Measurements from ENCODE around the gene RAD9A. TPM values are rescaled to one million over a fixed set of nuclear protein-coding genes. Genes with fewer than 3 reads are reported as not detected.

The RAD9A gene
- total and polyA plus RNA-seq, 2 experiments from 2014 or later = 13.9 to 17.0 TPM

DNA sequence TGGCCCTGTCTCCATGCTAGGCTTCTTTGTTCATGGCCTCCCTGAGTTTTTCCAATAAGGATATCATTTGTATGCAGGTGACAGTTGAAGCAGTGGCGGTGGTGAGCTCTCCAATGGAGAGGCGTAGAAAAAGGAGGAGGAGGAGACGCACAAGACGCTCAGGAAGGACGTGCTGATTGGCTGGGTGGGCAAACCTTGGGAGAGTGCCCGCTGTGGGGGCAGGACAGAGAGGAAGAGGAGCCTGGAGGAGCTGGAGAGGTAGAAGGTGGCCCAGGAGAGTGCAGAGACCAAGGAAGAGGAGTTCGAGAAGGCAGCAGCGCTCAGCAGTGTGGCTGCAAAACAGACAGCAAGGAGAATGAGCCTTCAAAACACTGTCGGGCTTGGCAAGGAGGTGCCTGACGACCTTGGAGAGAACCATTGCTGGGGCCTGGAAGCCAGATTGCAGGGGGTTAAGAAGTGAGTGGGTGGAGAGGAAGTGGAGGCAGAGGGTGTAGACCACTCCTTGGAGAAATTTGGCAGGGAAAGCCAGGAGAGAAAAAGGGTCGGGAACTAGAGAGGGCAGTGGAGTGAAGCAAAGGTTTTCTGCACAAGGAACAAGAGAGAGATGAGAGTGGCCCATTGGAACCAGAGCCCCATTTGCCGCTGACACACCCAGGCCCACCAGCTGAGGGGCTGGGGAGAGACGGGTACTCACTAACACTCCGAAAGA is 25.9 kb upstream of the RAD9A start:
- no peak overlapping the region for H3K4me3 ChIP-seq
- no peaks in the 10 kb centered on the region for H3K79me2 ChIP-seq (replicated peaks; ENCODE audit: insufficient read depth)
- no peaks in the 10 kb centered on the region for H4K20me1 ChIP-seq (replicated peaks; ENCODE audit: insufficient read depth)
- H3K4me1 ChIP-seq (ENCODE audit: insufficient read depth) = peaks cover 15% of the 10 kb centered on the region
- H3F3A ChIP-seq (replicated peaks; ENCODE audit: low read depth) = no peaks in the 10 kb centered on the region
- Mint-ChIP-seq H3K4me1 (peaks cover 26% of the 10 kb centered on the region), H3K4me3 (peak overlapping the region; percentile 4; the same call in 1 of the 3 replicates), H3K27ac (no peak overlapping the region), H3K27me3 (ENCODE audit: insufficient read depth, low read depth, poor library complexity) (peaks cover 23% of the 10 kb centered on the region), H3K9me3 (no peaks in the 10 kb centered on the region), H3K36me3 (ENCODE audit: low read depth) (no peaks in the 10 kb centered on the region; the same call in 2 of the 3 replicates)
- H3K27ac ChIP-seq (ENCODE audit: low read depth) = no peak overlapping the region
- no peaks in the 10 kb centered on the region for H3K36me3 ChIP-seq (ENCODE audit: insufficient read depth)
- no peak for TF ChIP-seq JUNB (IDR thresholded peaks at IDR 0.05; ENCODE audit: unreplicated experiment)
- TF ChIP-seq STAT1 (IDR thresholded peaks at IDR 0.05; ENCODE audit: unreplicated experiment) = no peak
- TF ChIP-seq NANOG (IDR thresholded peaks at IDR 0.05; ENCODE audit: borderline replicate concordance) = no peak
- TF ChIP-seq ZNF114 (CRISPR knock-in tag; IDR thresholded peaks at IDR 0.05) = no peak
- TF ChIP-seq POLR2AphosphoS5 (IDR thresholded peaks at IDR 0.05; ENCODE audit: low read depth) = no peak
- TF ChIP-seq, protein P1, sequence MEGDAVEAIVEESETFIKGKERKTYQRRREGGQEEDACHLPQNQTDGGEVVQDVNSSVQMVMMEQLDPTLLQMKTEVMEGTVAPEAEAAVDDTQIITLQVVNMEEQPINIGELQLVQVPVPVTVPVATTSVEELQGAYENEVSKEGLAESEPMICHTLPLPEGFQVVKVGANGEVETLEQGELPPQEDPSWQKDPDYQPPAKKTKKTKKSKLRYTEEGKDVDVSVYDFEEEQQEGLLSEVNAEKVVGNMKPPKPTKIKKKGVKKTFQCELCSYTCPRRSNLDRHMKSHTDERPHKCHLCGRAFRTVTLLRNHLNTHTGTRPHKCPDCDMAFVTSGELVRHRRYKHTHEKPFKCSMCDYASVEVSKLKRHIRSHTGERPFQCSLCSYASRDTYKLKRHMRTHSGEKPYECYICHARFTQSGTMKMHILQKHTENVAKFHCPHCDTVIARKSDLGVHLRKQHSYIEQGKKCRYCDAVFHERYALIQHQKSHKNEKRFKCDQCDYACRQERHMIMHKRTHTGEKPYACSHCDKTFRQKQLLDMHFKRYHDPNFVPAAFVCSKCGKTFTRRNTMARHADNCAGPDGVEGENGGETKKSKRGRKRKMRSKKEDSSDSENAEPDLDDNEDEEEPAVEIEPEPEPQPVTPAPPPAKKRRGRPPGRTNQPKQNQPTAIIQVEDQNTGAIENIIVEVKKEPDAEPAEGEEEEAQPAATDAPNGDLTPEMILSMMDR (conservative IDR thresholded peaks at IDR 0.05; ENCODE audit: low read depth in 2 of 2) = no peak
- TF ChIP-seq EZH2phosphoT487 (IDR thresholded peaks at IDR 0.05; ENCODE audit: unreplicated experiment) = no peak
- TF ChIP-seq ZNF331 (CRISPR knock-in tag; IDR thresholded peaks at IDR 0.05; ENCODE audit: low read depth) = no peak
- TF ChIP-seq, protein P2, sequence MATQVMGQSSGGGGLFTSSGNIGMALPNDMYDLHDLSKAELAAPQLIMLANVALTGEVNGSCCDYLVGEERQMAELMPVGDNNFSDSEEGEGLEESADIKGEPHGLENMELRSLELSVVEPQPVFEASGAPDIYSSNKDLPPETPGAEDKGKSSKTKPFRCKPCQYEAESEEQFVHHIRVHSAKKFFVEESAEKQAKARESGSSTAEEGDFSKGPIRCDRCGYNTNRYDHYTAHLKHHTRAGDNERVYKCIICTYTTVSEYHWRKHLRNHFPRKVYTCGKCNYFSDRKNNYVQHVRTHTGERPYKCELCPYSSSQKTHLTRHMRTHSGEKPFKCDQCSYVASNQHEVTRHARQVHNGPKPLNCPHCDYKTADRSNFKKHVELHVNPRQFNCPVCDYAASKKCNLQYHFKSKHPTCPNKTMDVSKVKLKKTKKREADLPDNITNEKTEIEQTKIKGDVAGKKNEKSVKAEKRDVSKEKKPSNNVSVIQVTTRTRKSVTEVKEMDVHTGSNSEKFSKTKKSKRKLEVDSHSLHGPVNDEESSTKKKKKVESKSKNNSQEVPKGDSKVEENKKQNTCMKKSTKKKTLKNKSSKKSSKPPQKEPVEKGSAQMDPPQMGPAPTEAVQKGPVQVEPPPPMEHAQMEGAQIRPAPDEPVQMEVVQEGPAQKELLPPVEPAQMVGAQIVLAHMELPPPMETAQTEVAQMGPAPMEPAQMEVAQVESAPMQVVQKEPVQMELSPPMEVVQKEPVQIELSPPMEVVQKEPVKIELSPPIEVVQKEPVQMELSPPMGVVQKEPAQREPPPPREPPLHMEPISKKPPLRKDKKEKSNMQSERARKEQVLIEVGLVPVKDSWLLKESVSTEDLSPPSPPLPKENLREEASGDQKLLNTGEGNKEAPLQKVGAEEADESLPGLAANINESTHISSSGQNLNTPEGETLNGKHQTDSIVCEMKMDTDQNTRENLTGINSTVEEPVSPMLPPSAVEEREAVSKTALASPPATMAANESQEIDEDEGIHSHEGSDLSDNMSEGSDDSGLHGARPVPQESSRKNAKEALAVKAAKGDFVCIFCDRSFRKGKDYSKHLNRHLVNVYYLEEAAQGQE (IDR thresholded peaks at IDR 0.05; ENCODE audit: unreplicated experiment) = no peak
- TF ChIP-seq, protein P3, sequence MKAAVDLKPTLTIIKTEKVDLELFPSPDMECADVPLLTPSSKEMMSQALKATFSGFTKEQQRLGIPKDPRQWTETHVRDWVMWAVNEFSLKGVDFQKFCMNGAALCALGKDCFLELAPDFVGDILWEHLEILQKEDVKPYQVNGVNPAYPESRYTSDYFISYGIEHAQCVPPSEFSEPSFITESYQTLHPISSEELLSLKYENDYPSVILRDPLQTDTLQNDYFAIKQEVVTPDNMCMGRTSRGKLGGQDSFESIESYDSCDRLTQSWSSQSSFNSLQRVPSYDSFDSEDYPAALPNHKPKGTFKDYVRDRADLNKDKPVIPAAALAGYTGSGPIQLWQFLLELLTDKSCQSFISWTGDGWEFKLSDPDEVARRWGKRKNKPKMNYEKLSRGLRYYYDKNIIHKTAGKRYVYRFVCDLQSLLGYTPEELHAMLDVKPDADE (IDR thresholded peaks at IDR 0.05) = no peak
- no peak for TF ChIP-seq EZH2 (IDR thresholded peaks at IDR 0.05; ENCODE audit: low read depth, unreplicated experiment)
- TF ChIP-seq, protein P4, sequence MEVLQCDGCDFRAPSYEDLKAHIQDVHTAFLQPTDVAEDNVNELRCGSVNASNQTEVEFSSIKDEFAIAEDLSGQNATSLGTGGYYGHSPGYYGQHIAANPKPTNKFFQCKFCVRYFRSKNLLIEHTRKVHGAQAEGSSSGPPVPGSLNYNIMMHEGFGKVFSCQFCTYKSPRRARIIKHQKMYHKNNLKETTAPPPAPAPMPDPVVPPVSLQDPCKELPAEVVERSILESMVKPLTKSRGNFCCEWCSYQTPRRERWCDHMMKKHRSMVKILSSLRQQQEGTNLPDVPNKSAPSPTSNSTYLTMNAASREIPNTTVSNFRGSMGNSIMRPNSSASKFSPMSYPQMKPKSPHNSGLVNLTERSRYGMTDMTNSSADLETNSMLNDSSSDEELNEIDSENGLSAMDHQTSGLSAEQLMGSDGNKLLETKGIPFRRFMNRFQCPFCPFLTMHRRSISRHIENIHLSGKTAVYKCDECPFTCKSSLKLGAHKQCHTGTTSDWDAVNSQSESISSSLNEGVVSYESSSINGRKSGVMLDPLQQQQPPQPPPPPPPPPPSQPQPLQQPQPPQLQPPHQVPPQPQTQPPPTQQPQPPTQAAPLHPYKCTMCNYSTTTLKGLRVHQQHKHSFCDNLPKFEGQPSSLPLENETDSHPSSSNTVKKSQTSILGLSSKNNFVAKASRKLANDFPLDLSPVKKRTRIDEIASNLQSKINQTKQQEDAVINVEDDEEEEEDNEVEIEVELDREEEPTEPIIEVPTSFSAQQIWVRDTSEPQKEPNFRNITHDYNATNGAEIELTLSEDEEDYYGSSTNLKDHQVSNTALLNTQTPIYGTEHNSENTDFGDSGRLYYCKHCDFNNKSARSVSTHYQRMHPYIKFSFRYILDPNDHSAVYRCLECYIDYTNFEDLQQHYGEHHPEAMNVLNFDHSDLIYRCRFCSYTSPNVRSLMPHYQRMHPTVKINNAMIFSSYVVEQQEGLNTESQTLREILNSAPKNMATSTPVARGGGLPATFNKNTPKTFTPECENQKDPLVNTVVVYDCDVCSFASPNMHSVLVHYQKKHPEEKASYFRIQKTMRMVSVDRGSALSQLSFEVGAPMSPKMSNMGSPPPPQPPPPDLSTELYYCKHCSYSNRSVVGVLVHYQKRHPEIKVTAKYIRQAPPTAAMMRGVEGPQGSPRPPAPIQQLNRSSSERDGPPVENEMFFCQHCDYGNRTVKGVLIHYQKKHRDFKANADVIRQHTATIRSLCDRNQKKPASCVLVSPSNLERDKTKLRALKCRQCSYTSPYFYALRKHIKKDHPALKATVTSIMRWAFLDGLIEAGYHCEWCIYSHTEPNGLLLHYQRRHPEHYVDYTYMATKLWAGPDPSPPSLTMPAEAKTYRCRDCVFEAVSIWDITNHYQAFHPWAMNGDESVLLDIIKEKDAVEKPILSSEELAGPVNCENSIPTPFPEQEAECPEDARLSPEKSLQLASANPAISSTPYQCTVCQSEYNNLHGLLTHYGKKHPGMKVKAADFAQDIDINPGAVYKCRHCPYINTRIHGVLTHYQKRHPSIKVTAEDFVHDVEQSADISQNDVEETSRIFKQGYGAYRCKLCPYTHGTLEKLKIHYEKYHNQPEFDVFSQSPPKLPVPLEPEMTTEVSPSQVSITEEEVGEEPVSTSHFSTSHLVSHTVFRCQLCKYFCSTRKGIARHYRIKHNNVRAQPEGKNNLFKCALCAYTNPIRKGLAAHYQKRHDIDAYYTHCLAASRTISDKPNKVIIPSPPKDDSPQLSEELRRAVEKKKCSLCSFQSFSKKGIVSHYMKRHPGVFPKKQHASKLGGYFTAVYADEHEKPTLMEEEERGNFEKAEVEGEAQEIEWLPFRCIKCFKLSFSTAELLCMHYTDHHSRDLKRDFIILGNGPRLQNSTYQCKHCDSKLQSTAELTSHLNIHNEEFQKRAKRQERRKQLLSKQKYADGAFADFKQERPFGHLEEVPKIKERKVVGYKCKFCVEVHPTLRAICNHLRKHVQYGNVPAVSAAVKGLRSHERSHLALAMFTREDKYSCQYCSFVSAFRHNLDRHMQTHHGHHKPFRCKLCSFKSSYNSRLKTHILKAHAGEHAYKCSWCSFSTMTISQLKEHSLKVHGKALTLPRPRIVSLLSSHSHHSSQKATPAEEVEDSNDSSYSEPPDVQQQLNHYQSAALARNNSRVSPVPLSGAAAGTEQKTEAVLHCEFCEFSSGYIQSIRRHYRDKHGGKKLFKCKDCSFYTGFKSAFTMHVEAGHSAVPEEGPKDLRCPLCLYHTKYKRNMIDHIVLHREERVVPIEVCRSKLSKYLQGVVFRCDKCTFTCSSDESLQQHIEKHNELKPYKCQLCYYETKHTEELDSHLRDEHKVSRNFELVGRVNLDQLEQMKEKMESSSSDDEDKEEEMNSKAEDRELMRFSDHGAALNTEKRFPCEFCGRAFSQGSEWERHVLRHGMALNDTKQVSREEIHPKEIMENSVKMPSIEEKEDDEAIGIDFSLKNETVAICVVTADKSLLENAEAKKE (CRISPR knock-in tag; IDR thresholded peaks at IDR 0.05) = no peak
- no peak for TF ChIP-seq CREB1 (CRISPR knock-in tag; IDR thresholded peaks at IDR 0.05; ENCODE audit: low read depth)
- H3K4me2 ChIP-seq = peak overlapping the region; percentile 32; the same call in 1 of the 2 replicates
- ATAC-seq (peak; percentile 49), DNase-seq (ENCODE audit: low spot score) (no peak)
- no peak overlapping the region for H2AFZ ChIP-seq
- H3K27me3 ChIP-seq (ENCODE audit: insufficient read depth) = peaks cover 38% of the 10 kb centered on the region
- H3K9me2 ChIP-seq (ENCODE audit: insufficient read depth) = no peaks in the 10 kb centered on the region

Data from GM23338 (cell line).